Epithelial cell of proximal tubule (primary cell): ENCODE results near the gene CCT7. TPM values are rescaled to one million over a fixed set of nuclear protein-coding genes. Genes with fewer than 3 reads are reported as not detected.
A peak's percentile ranks its signal among the peaks of the same experiment; 100 is the strongest.

Experiments
- DNase-seq: peaks from one replicate; pipeline ENCODE4 v3.0.0-alpha.2; 2011; ENCODE audit warnings: low read depth
- H3K4me3 ChIP-seq: 2 replicates; pipeline ENCODE4 v1.5.1; 2011; ENCODE audit warnings: low read depth, mild to moderate bottlenecking, low read length
- CTCF ChIP-seq: conservative IDR thresholded peaks from 2 replicates; pipeline ENCODE4 v1.5.1; 2012; ENCODE audit warnings: low read depth, mild to moderate bottlenecking, low read length
- total RNA-seq: library from RNA; depleted of rRNA; stranded (reverse); fragments of >200 nt; gene quantifications from 2 replicates; pipeline ENCODE4 v1.2.3, GENCODE V29; 2015

The CCT7 gene
- total RNA-seq, 1 donor from 2014 or later: 393 TPM

- DNase-seq: no peak
- peak; percentile 94 for TF ChIP-seq CTCF
- H3K4me3 ChIP-seq: no peak overlapping the region
These were observed 56.1 kb downstream of the CCT7 start for GRCh38 chr2:73290049-73290839.

GRCh38 chr2:73291093-73291460 lies 57.0 kb downstream of the CCT7 start:
- H3K4me3 ChIP-seq: peak overlapping the region; percentile 26

GRCh38 chr2:73291461-73292315 lies 57.6 kb downstream of the CCT7 start:
- no peak for DNase-seq
- H3K4me3 ChIP-seq: peak overlapping the region; percentile 26
- peak; percentile 7 for TF ChIP-seq CTCF

More at GRCh38 chr2:73291093-73291460, 57.0 kb downstream of the CCT7 start:
- no peak for TF ChIP-seq CTCF
- DNase-seq: no peak

- no peak overlapping the region for H3K4me3 ChIP-seq
- no peak for DNase-seq
- TF ChIP-seq CTCF: no peak
These were observed 58.3 kb downstream of the CCT7 start for GRCh38 chr2:73292316-73292905.

- no peak for DNase-seq
- peak overlapping the region; percentile 50 for H3K4me3 ChIP-seq
- TF ChIP-seq CTCF: no peak
These were observed 58.9 kb downstream of the CCT7 start for GRCh38 chr2:73292906-73293533.

GRCh38 chr2:73293534-73294171 lies 59.5 kb downstream of the CCT7 start, which contains the start of gene EGR4:
TSS of gene EGR4 (minus strand) at chr2:73293548. CDS start at chr2:73293317, 231 bp downstream.
- peak within 1 kb of the TSS; percentile 50 for H3K4me3 ChIP-seq
- TF ChIP-seq CTCF: no peak
- DNase-seq: no peak
